Measurements from ENCODE around the gene SEMA3A. TPM values are rescaled to one million over a fixed set of nuclear protein-coding genes. Genes with fewer than 3 reads are reported as not detected.
A peak's percentile ranks its signal among the peaks of the same experiment; 100 is the strongest.

The SEMA3A gene
- total and polyA plus RNA-seq, 2 of the 4 experiments (the other 2 are of a cell fraction) = 31.2 to 213 TPM

- WGBS, 2 experiments (ENCODE audit: extremely low coverage in 2 of 2, insufficient read length in 1 of 2) = no CpG with 5 or more reads among the region's 3 CpGs
- intact Hi-C loops (cut with micrococcal nuclease) = no loop called here
- no peaks in the 10 kb centered on the region; a peak in 1 of 4 replicates for H3K79me1 ChIP-seq (ENCODE audit: low read depth in 1 of 2, low read length in 2 of 2)
- H3K27me3 ChIP-seq (ENCODE audit: control insufficient read depth, insufficient read depth, low read length) = no peaks in the 10 kb centered on the region
- no peak overlapping the region for H3K4me2 ChIP-seq (ENCODE audit: low read depth, low read length)
- BruUV-seq (replicated peaks) = no TSS peak
- no peak overlapping the region for H3K4me3 ChIP-seq (ENCODE audit: insufficient read depth, low read depth, low read length)
- ChIA-PET CTCF (interaction anchor here (0.7 to 1.2 kb wide), 3 partner anchors 10 to 21 kb away, joined by 3 to 4 read pairs (median 3); no protein-coding TSS in a partner anchor), POLR2A (ENCODE audit: unreplicated experiment) (no interaction called here)
- H2BK5ac ChIP-seq (ENCODE audit: low read depth, low read length, poor library complexity, severe bottlenecking) = no peak overlapping the region
- H2AFZ ChIP-seq (replicated peaks; ENCODE audit: low read length, poor library complexity) = no peak overlapping the region
- no peaks in the 10 kb centered on the region for H3K4me1 ChIP-seq (ENCODE audit: control insufficient read depth, insufficient read depth, low read length)
- H4K20me1 ChIP-seq (ENCODE audit: insufficient read depth, low read length) = no peaks in the 10 kb centered on the region
- DNase-seq (peak; percentile 7), ATAC-seq (ENCODE audit: low read depth) (no peak)
- H3K9me1 ChIP-seq (ENCODE audit: insufficient read depth, low read length) = no peaks in the 10 kb centered on the region; the same call in 1 of the 2 replicates
- no peak overlapping the region for H3K4ac ChIP-seq (ENCODE audit: low read depth, low read length)
- no peak overlapping the region for H2BK120ac ChIP-seq (ENCODE audit: low read depth, low read length)
- H3K27ac ChIP-seq (ENCODE audit: insufficient read depth, low read length) = no peak overlapping the region
- no peak overlapping the region for H2BK20ac ChIP-seq (ENCODE audit: low read depth, low read length)
- H4K8ac ChIP-seq (ENCODE audit: low read depth in 2 of 2, low read length in 2 of 2) = no peak overlapping the region
- H3K56ac ChIP-seq (ENCODE audit: extremely low read depth, insufficient read depth, low read length) = no peak overlapping the region
- H4K5ac ChIP-seq (ENCODE audit: low read depth, low read length) = no peak overlapping the region
- no peak overlapping the region for H3K14ac ChIP-seq (replicated peaks; ENCODE audit: low read depth, low read length)
- no peak overlapping the region for H2BK15ac ChIP-seq (ENCODE audit: low read depth, low read length)
- H2AK5ac ChIP-seq (ENCODE audit: low read depth, low read length) = no peak overlapping the region
- no peaks in the 10 kb centered on the region for H3K9me3 ChIP-seq (ENCODE audit: control insufficient read depth, insufficient read depth, low read length)
- TF ChIP-seq SMC3 (IDR thresholded peaks at IDR 0.05; ENCODE audit: low read depth, low read length) = no peak
- peak; percentile 86 for TF ChIP-seq CEBPB (IDR thresholded peaks at IDR 0.05; ENCODE audit: low read depth, low read length)
- H3K18ac ChIP-seq (ENCODE audit: low read depth, low read length) = no peak overlapping the region
- in situ Hi-C loops (cut with MboI; ENCODE audit: low sequenced_read_pairs) = no loop called here
- peaks cover 5% of the 10 kb centered on the region for H3K36me3 ChIP-seq (ENCODE audit: control insufficient read depth, insufficient read depth, low read length)
- dilution Hi-C loops (cut with HindIII; ENCODE audit: low sequenced_read_pairs, unreplicated experiment) = no loop called here
- no peak overlapping the region for H2AK9ac ChIP-seq (replicated peaks; ENCODE audit: low read depth, low read length, poor library complexity)
- no peak overlapping the region for H3K9ac ChIP-seq (ENCODE audit: low read depth, low read length)
- no peak overlapping the region for H4K91ac ChIP-seq (ENCODE audit: insufficient read depth, low read depth, low read length)
- H3K23ac ChIP-seq (ENCODE audit: low read depth, low read length) = no peak overlapping the region
These were observed 237.3 kb downstream of the SEMA3A start for GRCh38 chr7:83957333-83957732.
